BE2C (cell line): ENCODE data around the gene TANC1.

Experiments
- DNase-seq: peaks from one replicate; pipeline ENCODE4 v3.0.0-alpha.2; 2020
- H3K27me3 ChIP-seq: fragments of 250-450 bp; sonication (Bioruptor Pico); 2 replicates; pipeline ENCODE4 v1.5.1; 2020; ENCODE audit warnings: mild to moderate bottlenecking
- H3K36me3 ChIP-seq: fragments of 250-450 bp; sonication (Bioruptor Pico); 2 replicates; pipeline ENCODE4 v1.5.1; 2020; ENCODE audit warnings: mild to moderate bottlenecking
- H3K4me1 ChIP-seq: fragments of 250-450 bp; sonication (Bioruptor Pico); 2 replicates; pipeline ENCODE4 v1.5.1; 2020
- H3K4me3 ChIP-seq: 2 replicates; pipeline ENCODE4 v1.5.1; 2011; ENCODE audit warnings: low read depth, low read length
- H3K9me3 ChIP-seq: fragments of 250-450 bp; sonication (Bioruptor Pico); 2 replicates; pipeline ENCODE4 v1.5.1; 2020
- TF ChIP-seq, protein P1 (sequence below): IDR thresholded peaks from 2 replicates; pipeline ENCODE4 v1.5.1; 2012; ENCODE audit warnings: mild to moderate bottlenecking, low read depth, low read length

TANC1 gene

DNA sequence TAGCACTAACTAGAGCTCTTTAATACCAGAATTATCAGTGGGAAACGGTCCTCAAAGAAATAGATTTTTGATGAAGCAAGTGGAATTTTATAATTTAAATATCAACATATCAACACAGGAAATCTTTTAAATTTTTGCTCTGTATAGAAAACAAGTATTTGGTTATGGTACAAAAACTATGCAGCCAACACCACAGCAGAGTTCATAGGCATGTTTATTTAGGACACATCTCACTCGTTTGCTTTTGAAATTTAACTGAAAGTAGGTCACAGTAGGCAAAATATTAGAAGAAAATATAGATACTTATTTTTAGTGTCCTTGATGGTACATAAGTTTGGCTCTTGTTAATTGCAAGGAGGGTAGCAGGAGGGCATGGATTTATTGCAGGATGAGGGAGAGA lies 34.3 kb upstream of the TANC1 start:
- no peaks in the 10 kb centered on the region for H3K36me3 ChIP-seq
- no peaks in the 10 kb centered on the region for H3K27me3 ChIP-seq
- H3K4me1 ChIP-seq, result no peaks in the 10 kb centered on the region
- TF ChIP-seq, protein P1, sequence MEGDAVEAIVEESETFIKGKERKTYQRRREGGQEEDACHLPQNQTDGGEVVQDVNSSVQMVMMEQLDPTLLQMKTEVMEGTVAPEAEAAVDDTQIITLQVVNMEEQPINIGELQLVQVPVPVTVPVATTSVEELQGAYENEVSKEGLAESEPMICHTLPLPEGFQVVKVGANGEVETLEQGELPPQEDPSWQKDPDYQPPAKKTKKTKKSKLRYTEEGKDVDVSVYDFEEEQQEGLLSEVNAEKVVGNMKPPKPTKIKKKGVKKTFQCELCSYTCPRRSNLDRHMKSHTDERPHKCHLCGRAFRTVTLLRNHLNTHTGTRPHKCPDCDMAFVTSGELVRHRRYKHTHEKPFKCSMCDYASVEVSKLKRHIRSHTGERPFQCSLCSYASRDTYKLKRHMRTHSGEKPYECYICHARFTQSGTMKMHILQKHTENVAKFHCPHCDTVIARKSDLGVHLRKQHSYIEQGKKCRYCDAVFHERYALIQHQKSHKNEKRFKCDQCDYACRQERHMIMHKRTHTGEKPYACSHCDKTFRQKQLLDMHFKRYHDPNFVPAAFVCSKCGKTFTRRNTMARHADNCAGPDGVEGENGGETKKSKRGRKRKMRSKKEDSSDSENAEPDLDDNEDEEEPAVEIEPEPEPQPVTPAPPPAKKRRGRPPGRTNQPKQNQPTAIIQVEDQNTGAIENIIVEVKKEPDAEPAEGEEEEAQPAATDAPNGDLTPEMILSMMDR, result no peak
- DNase-seq, result no peak
- H3K9me3 ChIP-seq, result no peaks in the 10 kb centered on the region
- H3K4me3 ChIP-seq, result no peak overlapping the region

- TF ChIP-seq, protein P1, result no peak
- Histone ChIP-seq H3K9me3 (no peaks in the 10 kb centered on the region), H3K36me3 (no peaks in the 10 kb centered on the region), H3K4me3 (no peak overlapping the region), H3K27me3 (no peaks in the 10 kb centered on the region), H3K4me1 (no peaks in the 10 kb centered on the region)
- DNase-seq, result no peak
Observed at GRCh38 chr2:158935617-158936016, 32.8 kb upstream of the TANC1 start.

DNA sequence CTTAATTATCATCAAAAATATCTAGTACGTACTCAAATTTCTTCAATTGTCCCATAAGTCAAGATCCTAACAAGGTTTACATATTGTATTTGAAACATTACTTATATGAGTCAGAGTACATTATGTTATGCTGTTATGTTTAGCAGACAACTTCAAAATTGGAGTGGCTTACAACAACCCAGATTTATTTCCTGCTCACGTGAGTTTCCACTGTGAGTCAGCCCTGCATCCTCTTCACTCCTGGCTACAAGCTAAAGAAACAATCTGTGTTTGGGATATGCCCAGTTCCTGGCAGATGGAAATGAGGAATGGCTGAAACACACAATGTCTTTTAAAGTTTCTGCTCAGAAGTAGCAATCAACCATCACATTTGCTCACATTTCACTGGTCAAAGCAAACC lies 31.5 kb upstream of the TANC1 start:
- Histone ChIP-seq H3K9me3 (no peaks in the 10 kb centered on the region), H3K36me3 (no peaks in the 10 kb centered on the region), H3K4me3 (no peak overlapping the region), H3K27me3 (no peaks in the 10 kb centered on the region), H3K4me1 (no peaks in the 10 kb centered on the region)
- TF ChIP-seq, protein P1, result no peak
- no peak for DNase-seq

DNA sequence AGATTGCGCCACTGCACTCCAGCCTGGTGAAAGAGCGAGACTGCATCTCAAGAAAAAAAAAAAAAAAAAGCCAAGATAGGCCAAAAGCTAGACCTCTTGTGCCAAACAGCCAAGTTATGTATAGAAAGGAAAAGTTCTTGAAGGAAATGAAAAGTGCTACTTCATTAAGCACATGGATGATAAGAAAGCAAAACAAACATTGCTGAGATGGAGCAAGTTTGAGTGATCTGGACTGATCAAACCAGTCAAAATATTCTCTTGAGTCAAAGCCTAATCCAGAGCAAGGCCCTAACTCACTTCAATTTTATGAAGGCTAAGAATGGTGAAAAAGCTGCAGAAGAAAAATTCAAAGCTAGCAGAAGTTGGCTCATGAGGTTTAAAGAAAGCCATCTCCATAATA lies 28.1 kb upstream of the TANC1 start:
- H3K4me3 ChIP-seq, result no peak overlapping the region
- H3K4me1 ChIP-seq, result no peaks in the 10 kb centered on the region
- H3K36me3 ChIP-seq, result no peaks in the 10 kb centered on the region
- TF ChIP-seq, protein P1, result no peak
- H3K9me3 ChIP-seq, result no peaks in the 10 kb centered on the region
- DNase-seq, result no peak
- H3K27me3 ChIP-seq, result no peaks in the 10 kb centered on the region

DNA sequence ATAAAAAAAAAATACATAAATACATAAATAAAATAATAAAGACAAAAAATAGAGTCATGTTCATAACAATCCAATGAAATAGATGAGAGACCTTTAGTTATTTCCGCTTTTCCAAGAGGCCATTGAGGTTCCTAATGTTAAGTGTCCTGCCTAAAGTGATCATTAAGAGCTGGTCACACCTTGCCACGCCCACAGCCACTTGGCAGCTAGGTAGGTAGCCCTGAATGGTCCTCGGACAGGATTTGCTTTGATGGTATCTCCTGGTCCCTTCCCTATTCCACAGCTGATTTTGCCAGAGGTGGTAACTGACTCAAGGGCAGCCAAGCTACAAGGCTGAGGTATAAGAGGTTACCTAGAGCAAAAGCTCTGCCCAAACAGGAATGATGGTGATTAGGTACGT lies 24.5 kb upstream of the TANC1 start:
- Histone ChIP-seq H3K9me3 (no peaks in the 10 kb centered on the region), H3K27me3 (no peaks in the 10 kb centered on the region), H3K36me3 (no peaks in the 10 kb centered on the region), H3K4me1 (no peaks in the 10 kb centered on the region), H3K4me3 (no peak overlapping the region)
- TF ChIP-seq, protein P1, result no peak
- no peak for DNase-seq

- H3K36me3 ChIP-seq, result no peaks in the 10 kb centered on the region
- H3K4me3 ChIP-seq, result no peak overlapping the region
- no peaks in the 10 kb centered on the region for H3K9me3 ChIP-seq
- DNase-seq, result no peak
- 0 out of 2 replicates have a peak, but pooled peaks cover 2% of the 10 kb centered on the region for H3K4me1 ChIP-seq
- TF ChIP-seq, protein P1, result no peak
- H3K27me3 ChIP-seq, result no peaks in the 10 kb centered on the region
Observed at GRCh38 chr2:158948964-158949699, 19.3 kb upstream of the TANC1 start.
